GM15510 (cell line): ENCODE measurements around the gene PPFIBP1.

Experiments used
- POLR2A ChIP-seq: IDR thresholded peaks from 3 replicates; pipeline ENCODE4 v1.6.1; 2011; ENCODE audit warnings: borderline replicate concordance; ENCODE audit not compliant: insufficient read length; ENCODE audit errors: extremely low read depth

PPFIBP1 gene

DNA sequence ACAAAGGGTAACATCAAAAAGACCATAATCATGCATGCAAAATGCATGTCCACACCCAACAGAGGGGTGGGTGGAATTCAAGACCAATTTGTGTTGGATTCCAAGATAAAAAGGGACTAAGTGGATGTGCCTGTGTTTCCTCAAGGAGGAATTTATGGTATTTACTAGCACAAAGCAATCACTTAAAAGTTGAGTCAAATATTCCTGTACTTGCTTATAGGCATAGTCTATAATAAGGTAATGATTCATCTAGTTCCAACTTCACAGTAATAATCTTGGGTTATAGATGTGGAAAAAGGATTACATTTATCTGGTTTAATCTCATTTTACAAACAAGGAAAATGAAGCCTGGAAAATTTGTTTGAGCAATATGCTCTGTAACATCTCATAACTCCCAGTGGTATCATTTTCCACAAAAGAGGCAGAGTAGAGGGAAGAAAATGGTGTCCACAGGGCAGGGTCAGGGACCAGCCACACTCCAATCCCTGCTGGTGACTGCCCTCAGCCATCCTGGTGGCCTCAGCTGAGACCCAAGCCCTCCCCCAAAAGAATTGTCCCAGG lies 91.4 kb downstream of the PPFIBP1 start:
- TF ChIP-seq POLR2A, result no peak

DNA sequence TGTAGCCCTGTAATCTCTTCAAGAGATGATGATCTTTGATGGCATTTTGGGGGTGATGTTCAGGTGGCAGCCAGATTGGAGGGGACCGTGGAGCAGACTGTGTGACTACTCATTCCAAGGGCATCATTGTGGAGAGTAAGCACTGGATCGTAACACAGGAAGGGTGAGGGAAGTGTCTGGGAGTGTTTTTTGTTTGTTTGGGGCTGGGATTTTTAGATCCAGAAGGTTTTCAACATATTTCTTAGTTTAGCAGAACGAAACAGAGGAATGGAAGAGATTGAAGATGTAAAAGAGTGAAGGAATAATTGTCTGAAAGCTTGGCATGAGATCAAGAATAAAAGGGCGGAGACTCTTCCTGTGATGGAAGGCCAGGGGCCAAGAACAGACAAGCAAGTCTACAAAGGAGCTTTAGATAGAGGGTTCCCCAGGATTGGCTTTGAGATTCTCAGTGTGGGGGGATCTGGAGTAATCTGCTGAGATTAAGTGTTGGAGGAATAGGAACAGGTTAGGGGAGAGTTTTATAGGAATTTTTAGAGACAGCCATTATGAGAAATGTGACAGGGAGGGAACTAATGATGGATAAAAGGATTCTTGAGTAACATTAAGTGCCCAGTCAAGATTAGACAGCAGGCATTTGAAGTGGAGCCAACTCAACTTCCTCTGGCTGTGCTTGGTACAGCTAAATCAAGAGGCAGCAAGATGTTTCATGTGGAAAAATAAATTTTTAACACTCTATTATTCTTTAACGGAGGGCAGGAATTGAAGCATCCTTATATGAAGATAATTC lies 92.5 kb downstream of the PPFIBP1 start:
- TF ChIP-seq POLR2A, result no peak

- no peak for TF ChIP-seq POLR2A
These were observed 94.8 kb downstream of the PPFIBP1 start for GRCh38 chr12:27618836-27619235.

DNA sequence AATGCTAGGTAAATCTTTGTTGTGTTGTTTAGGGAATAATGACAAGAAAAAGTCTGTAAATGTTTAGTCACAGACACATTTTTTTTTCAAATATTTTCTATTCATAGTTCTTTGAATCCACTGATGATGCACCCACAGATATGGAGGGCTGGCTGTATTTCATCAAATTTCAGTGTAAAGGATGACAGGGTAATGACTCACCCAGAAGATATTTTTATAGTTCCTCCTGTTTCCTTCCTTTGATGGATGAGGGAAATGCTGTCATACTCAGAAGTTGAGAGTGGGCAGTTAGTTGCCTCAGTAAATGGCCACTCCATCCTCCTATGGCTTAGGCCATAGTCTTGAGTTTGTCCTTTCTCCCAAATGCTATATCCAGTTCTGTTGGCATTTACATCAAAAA lies 95.3 kb downstream of the PPFIBP1 start:
- TF ChIP-seq POLR2A, result no peak

- TF ChIP-seq POLR2A, result no peak
These were observed 96.1 kb downstream of the PPFIBP1 start for GRCh38 chr12:27620121-27620520.

- TF ChIP-seq POLR2A, result no peak
These were observed 98.6 kb downstream of the PPFIBP1 start for GRCh38 chr12:27622436-27623195.

GRCh38 chr12:27623645-27624044 lies 99.6 kb downstream of the PPFIBP1 start:
- no peak for TF ChIP-seq POLR2A

DNA sequence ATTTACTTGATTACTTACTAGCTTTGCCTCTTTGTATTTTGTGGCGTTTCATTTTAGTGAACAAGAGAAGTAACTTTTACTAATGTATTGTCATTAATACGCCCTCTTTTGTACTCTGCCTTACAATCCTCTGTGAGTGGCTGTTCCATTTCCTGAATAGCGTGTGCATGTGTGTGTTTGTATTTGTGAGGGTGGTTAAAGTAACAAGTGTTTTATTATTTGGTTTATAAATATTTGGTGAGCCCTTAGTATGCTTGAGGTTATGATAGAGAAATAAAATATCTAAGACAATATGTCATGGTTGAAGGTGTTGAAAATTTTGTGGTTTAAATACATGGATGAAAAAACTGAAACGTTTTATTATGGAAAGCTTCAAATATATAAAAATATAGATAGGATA lies 100.6 kb downstream of the PPFIBP1 start:
- TF ChIP-seq POLR2A, result no peak

- TF ChIP-seq POLR2A, result no peak
These were observed 103.3 kb downstream of the PPFIBP1 start for GRCh38 chr12:27627123-27627852.

- no peak for TF ChIP-seq POLR2A
These were observed 107.4 kb downstream of the PPFIBP1 start for GRCh38 chr12:27631365-27631764.

- TF ChIP-seq POLR2A, result no peak
These were observed 107.9 kb downstream of the PPFIBP1 start for GRCh38 chr12:27631813-27632491.

DNA sequence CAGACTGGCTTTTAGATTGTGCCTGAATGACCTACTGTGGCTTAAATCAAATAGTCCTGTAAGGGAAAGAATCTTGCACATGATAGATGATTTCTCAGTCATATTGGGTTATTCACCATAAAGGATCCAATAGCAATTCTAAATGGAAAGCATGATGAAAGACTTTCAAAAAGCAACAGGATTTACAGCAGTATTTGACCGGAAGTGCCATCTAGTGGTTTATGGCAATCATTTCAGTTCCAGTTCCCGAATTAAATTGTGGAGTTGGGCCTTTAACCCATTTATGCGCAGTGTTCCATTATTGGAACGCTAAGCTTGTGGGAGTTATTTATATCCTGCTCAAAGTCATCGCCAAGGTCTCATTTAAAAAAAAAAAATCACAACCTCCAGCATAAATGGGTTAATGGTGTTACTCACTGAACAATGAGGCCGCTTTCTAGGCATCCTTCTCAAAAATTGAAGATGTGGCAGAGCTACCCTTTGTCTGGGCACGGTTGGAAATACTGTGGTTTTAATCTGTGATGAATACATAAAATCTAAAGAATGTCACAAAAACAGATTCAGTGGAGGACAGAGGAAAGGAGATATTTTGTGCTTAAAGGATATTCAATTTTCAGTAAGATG lies 111.5 kb downstream of the PPFIBP1 start:
- no peak for TF ChIP-seq POLR2A

GRCh38 chr12:27637524-27637923 lies 113.5 kb downstream of the PPFIBP1 start:
- no peak for TF ChIP-seq POLR2A

- no peak for TF ChIP-seq POLR2A
These were observed 115.3 kb downstream of the PPFIBP1 start for GRCh38 chr12:27639265-27639664.
